GM21529 (cell line): ENCODE results near the gene YARS1.

Experiments
- ATAC-seq: cut with Tn5 transposase; IDR thresholded peaks from one replicate; pipeline ENCODE4 v1.9.1; 2021; ENCODE audit not compliant: unreplicated experiment

Gene YARS1

GRCh38 chr1:32766328-32766972 lies 50.7 kb downstream of the YARS1 start:
- no peak for ATAC-seq

DNA sequence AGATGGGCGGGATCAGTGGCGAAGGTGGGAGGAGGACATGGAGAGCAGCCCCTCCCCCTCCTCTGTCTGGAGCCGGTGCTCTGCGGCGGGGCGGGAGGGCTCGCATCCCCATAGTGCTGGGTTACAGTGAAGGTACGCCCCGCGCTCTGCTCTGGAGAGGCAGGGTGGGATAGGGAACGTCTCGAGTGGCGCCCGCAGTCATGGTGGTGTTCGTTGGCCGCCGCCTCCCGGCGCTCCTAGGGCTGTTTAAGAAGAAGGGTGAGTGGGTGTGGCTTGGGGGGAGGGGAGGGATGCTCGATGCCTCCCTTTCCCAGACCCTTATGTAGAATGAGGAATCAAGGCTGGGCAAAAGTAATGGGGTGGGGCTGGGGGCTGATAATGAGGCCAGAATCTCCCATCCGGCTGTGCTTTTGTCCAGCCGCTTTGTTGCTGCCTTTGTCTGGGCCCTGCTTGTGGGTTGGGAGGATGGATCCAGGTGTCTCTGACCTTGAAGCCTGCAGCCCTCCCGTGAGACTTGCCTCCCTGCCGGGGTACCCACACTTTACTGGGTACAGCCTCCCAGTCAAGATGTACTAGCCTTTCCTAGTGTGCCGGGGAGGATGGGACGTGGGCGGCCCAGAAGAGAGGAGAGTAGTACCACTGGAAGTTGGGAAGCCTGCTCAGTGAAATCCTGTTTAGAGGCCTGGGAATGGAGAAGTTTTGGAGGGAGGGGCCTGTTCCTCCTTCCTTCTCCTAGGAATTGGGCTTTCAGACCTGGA lies 51.4 kb downstream of the YARS1 start:
- no peak for ATAC-seq

GRCh38 chr1:32764826-32765569 lies 52.2 kb downstream of the YARS1 start:
- ATAC-seq, result no peak

DNA sequence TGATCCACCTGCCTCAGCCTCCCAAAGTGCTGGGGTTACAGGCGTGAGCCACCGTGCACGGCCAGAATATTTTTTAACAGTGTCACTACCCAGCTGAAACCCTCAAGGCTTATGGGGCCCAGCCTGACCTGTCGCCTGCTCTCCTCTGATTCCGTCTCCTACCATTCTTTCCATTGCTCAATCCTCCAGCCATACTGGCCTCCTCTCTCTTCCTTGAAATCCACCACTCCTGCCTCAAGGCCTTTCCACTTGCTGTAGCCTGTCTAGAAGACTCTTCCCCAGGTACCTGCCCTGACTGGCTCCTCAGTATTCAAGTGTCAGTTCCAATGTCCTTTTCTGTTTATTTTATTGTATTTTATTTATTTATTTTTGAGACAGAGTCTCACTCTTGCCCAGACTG lies 53.9 kb downstream of the YARS1 start:
- no peak for ATAC-seq

DNA sequence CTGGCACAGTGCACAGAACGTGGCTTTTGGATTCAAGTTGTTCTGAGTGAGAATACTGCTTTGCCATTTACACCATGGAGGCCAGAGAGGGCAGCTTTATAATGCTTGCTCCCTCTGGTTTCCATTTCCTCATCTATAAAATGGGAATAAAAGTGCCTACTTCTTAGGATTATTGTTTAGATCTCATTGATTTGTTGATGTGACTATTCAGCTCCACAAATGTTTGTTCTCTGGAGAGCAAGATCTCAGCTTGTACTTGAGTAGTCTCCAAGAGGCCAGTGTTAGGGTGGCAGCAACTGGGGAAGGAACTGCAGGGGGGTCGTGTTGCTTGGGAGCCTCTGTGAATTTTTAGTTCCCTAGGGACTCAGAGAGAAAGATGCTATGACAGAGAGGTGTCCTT lies 55.2 kb downstream of the YARS1 start:
- no peak for ATAC-seq

DNA sequence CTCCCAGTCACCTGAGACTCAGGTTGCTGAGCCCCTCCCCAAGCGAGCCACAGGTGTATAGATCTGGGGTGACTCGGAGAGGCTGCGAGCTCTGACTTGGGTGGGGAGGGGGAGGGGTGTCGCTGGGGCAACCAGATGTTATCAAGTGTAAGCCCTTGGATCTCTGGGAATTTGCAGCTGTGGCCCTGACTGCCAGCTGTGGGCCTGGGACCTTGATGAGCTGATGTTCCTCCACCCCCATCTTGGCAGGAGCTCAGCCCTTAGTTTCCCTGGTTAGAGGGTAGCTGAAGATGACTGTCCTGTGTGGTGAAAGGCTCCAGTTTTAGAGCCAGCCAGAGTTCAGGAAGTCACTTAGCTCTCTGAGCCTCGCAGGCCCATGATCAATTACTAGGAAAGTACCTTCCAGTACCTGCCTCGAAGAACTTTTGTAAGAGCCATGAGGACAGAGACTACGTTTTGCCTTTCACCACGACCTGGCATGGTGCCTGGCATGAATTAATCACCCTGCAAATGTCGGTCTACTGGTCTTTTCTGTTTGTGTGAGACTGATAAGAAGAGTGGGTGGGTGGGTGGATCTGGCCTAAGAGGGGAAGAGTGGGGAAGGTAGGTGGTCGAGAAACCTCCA lies 55.8 kb downstream of the YARS1 start:
- no peak for ATAC-seq

DNA sequence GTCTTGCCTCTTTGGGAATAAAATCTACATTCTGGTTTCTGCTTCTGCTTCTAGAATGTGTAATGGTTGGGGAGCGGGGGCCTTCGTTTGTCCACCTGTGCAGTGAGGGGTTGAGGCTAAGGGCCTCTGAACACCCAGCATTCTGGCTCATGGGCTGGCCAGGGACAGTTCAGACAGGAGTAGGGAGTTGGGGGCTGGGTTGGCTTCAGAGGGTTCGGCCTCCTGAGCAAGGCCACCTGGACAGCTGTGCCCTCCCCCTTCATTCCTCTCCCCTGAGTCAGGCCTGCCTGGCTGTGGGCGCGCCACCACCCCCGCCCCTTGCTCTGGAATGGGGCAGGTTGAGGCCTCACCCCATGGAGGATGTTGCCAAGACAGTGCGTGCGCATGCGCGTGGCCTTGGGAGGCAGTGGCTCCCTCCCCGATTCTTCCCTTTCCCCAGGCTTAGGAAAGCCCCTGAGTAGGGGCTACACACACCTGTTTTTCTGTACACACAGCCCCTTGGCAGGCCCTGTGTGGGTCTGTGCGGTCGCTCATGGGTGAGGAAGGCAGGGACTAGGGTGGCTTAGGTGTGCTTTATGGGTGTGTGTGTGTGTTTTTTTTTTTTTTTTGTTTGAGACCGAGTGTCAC lies 57.0 kb downstream of the YARS1 start:
- no peak for ATAC-seq

- ATAC-seq, result no peak
These were observed 57.6 kb downstream of the YARS1 start for GRCh38 chr1:32759521-32759981.

DNA sequence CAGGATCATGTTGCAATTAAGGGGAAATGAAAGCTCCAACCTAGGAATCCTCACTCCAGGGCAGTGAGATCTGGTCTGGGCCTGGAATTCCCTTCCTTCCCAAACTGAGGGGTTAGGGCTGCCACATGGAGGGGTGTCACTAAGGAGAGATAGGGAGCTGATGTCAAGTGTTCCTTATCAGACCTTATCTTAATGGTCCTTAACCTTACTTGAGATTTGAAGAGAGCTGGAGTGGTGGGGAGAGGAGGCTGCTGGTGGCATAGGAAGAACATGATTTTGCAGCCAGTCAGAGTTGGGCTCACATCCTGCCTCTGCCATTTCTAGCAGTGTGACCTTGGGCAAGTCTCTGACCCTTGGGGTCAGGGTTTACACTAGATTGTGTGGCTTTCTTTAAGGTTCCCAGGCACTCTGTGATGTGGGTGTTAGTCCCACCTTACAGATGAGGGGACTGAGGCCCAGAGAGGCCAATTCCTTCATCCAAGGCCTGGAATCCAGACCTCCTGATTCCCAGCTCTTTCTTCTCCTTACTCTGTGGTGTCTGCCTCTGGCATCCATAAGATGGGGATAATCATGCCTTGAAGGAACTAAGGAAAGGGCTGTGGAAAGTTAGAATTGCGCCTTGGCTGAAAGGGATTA lies 58.2 kb downstream of the YARS1 start:
- ATAC-seq, result no peak

GRCh38 chr1:32758177-32758794 lies 58.9 kb downstream of the YARS1 start:
- no peak for ATAC-seq

DNA sequence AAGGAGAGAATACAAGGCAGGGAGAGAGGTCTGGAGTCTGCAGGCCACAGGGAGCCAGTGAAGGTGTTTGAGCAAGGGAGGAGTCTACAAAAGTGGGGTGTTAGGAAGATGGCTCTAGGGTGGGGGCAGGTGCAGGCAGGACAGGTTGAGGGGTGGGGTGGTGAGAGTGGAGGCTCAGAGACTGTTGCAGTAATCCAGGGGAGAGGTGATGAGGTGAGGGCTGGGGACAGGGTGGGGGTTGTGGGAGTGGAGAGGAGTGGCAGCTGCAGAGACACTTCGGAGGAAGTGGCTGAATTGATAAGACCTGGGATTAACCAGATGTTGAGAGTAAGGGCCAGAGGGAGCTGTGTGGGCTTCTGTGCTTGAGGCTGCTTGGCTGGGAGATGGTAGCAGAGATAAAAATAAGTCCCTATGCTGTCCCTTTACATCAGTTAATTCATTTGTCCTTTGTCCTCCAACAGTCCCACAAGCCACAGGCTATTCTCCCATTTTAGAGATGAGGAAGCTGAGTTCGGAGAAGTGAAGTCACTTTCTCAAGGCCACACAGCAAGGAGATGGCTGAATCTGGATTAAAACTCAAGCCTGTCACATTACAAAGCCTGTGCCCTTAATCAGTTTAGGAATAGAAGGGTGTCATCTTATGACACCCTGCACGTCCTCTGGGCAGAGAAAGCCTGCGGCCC lies 59.8 kb downstream of the YARS1 start:
- no peak for ATAC-seq

DNA sequence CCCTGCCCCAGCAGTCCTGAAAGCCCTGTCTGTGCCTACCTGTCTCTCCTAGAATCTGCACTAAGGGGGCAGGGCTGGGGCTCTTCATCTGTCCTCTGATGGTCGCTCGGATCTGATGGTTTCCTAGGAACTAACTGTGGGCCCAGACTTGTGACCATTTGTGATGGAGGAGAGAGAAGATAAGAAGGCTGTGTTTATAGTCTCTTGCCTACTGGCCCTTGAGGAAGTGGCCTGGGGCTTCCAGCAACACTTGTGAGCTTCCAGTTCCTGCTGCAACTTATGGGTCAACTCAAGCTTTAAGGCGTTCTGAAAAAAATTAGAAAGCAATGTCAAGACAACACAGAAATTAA lies 61.4 kb downstream of the YARS1 start:
- ATAC-seq, result no peak

- no peak for ATAC-seq
These were observed 61.9 kb downstream of the YARS1 start for GRCh38 chr1:32755098-32755809.

- ATAC-seq, result no peak
These were observed 62.7 kb downstream of the YARS1 start for GRCh38 chr1:32754317-32755097.

DNA sequence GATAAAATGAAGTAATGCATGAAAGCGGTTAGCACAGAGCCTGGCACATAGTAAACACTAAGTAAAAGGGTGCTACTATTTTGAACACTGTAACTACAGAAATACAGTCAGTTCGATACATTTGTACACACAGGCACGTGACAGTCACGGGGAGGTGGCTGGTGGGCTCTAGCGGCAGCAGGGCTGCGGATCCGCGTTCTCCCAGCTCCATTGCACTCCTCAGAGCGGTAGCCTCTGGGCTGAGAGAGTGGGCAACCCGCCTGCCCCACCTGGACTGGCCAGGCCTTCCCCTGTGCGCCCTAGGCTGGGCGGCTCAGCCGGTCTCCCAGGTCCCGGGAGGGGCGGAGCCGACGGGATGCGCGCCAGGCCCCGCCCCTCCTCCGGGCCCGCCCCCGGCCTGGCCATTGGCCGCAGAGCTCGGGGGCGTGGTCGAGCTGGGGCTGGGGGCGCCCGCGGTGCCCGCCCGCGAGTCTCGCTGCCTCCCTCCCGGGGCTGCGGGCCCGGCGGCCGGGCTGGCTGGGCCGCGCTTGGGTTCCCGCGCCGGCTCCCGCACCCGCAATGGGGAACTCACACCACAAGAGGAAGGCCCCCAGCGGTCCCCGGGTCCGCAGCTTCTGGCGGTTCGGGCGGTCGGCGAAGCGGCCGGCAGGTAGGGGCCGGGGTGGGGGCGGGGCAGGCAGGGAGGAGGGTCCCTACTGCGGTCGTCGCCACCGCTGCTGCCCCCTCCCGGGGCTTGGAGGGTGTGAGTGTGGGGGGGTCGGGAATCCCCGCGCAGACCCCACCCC lies 63.4 kb downstream of the YARS1 start:
- ATAC-seq, result no peak

- ATAC-seq, result no peak
These were observed 67.4 kb downstream of the YARS1 start for GRCh38 chr1:32749771-32750170.

GRCh38 chr1:32749332-32749731 lies 67.8 kb downstream of the YARS1 start:
- no peak for ATAC-seq
